Transverse colon (tissue), 4 donors: ENCODE data around the gene SP110.

Experiments used
- CTCF ChIP-seq, 5 experiments: fragments of 200-600 bp in 3 of 5; fragments of 450-650 bp in 2 of 5; sonication (generic) in 3 of 5; IDR thresholded peaks; 1 replicate in 2 of 5; 2 replicates in 3 of 5; pipeline ENCODE4 v1.5.1; 2016 to 2017; ENCODE audit warnings: antibody characterized with exemption in 5 of 5, inconsistent platforms in 3 of 5, mild to moderate bottlenecking in 2 of 5, moderate library complexity in 1 of 5
- EP300 ChIP-seq: sonication (generic); formaldehyde crosslinking; IDR thresholded peaks from one replicate; pipeline ENCODE4 v1.6.1; 2017; ENCODE audit warnings: antibody characterized with exemption, low read depth
- POLR2A ChIP-seq: fragments of 450-650 bp; IDR thresholded peaks from one replicate; pipeline ENCODE4 v1.6.1; 2016; ENCODE audit warnings: antibody characterized with exemption, mild to moderate bottlenecking, moderate library complexity
- POLR2AphosphoS5 ChIP-seq, 3 donors: sonication (generic); formaldehyde crosslinking; IDR thresholded peaks; one replicate each; pipeline ENCODE4 v1.6.1; 2016; ENCODE audit warnings: antibody characterized with exemption in 3 of 3

- TF ChIP-seq CTCF (IDR thresholded peaks at IDR 0.05): no peak
- no peak for TF ChIP-seq EP300
- TF ChIP-seq POLR2AphosphoS5 (IDR thresholded peaks at IDR 0.05): no peak
- no peak for TF ChIP-seq POLR2A
Observed at GRCh38 chr2:230174466-230174865, 45.3 kb downstream of the SP110 start.
